Activated CD4-positive, CD25-positive, alpha-beta regulatory T cell treated with anti-CD3 and anti-CD28 coated beads, Interleukin-2, amount 50 U/mL, for 16 hours (primary cell): ENCODE results near the gene RAD51B.

Experiments used
- DNase-seq: peaks from one replicate; pipeline ENCODE4 v3.0.0-alpha.2; 2020; ENCODE audit warnings: low read depth, low spot score

RAD51B gene

GRCh38 chr14:68145036-68145435 lies 325.5 kb downstream of the RAD51B start:
- no peak for DNase-seq

DNA sequence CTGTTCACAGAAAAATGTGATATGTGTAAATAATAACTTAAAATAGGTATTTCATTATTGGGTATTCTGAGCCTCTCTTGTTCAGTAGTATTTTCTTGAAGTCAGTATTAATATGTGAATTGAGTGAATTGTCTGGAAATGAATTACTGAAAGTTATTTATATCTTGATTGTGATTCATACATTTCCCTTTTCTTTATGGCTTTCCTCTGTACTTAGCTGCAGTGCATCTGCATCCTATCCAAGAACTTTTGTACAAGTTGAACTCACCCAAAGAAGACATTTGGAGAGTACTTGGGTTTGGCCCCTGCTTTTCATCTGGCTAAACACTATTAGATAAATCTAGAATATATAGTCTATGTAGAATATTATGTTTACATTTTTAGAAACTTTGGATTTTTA lies 326.0 kb downstream of the RAD51B start:
- no peak for DNase-seq

- DNase-seq, result no peak
Measured at GRCh38 chr14:68146818-68147217, 327.2 kb downstream of the RAD51B start.

DNA sequence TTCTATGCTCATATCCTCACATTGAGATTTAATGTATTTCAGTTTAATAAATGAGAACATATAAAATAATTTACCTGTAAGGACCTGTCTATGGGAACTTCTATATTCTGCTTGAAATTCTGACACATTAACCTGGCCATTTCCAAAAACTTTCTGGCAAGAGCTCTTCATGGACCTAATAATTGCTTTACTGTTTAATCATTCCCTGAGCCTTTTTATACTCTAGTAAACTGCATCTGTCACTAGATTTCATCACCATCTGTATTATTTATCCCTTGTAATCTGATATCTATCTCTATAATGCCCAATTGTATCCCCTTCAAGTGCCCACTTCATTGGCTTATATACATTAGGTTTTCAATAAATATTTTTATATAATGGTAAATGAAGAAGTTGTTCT lies 327.7 kb downstream of the RAD51B start:
- DNase-seq, result no peak

DNA sequence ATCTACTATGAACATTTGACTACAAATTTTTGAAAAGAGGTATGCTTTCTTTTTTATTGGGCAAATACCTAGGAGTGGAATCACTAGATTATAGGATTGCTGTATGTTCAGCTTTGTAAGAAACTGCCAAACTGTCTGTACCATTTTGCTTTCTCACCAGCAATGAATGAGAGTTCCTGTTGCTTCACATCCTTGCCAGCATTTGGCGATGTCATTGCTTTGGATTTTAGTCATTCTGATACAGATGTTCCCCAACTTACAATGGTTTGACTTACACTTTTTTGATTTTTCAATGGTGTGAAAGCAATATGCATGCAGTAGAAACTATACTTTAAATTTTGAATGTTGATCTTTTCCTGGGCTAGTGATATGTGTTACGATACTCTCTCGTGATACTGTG lies 328.7 kb downstream of the RAD51B start:
- no peak for DNase-seq

DNA sequence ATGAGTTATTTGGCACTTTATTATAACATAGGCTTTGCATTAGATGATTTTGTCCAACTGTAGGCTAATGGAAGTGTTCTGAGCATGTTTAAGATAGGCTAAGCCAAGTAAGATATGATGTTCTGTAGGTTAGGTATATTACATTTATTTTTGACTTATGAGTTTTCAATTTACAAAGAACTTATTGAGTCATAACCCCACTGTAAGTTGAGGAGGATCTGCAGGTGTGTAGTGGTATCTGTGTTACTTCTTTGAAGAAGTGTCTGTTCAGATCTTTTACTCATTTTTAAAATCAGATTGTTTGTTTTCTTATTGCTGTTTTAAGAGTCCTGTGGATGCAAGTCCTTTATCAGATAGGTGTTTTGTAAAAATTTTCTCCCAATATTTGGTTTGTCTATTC lies 329.2 kb downstream of the RAD51B start:
- DNase-seq, result no peak

GRCh38 chr14:68153275-68153674 lies 333.7 kb downstream of the RAD51B start:
- no peak for DNase-seq

DNA sequence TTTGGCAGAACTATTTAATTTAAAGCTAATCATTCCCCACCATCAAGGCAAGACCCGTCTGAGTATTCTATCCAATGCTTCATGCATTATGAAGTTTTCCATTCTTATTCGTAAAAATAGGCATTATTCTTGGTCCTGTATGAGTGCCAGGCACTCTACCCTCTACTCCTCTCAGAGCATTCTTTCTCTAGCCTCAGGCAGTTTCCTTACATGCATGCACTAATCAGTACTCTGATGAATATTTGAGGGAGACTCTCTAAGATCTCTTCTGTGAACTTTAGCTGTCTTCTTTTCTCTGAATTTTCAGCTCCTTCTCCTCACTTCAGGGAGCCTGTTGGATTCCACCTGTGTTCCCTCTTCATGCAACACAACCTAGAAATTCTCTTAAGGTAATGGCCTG lies 334.7 kb downstream of the RAD51B start:
- no peak for DNase-seq

DNA sequence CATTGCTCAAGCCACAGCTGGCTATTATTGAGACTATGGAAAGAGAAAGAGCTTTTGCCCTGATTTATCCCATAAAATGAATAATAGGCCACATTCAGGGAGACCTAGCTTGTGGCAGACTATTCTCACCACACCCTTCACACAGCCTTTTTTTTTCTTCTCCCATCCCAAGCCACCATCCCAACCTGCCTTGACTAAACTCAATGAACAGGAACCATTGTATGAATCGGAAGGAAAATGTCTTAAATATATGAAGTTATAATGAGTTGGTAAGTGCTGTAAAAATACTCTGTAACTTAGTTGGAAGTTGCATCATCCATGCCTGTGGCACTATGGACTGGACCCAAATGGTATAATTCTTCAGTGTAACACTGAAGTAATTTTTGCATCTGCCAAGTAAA lies 338.4 kb downstream of the RAD51B start:
- DNase-seq, result no peak

- DNase-seq, result no peak
Measured at GRCh38 chr14:68158640-68159039, 339.1 kb downstream of the RAD51B start.

DNA sequence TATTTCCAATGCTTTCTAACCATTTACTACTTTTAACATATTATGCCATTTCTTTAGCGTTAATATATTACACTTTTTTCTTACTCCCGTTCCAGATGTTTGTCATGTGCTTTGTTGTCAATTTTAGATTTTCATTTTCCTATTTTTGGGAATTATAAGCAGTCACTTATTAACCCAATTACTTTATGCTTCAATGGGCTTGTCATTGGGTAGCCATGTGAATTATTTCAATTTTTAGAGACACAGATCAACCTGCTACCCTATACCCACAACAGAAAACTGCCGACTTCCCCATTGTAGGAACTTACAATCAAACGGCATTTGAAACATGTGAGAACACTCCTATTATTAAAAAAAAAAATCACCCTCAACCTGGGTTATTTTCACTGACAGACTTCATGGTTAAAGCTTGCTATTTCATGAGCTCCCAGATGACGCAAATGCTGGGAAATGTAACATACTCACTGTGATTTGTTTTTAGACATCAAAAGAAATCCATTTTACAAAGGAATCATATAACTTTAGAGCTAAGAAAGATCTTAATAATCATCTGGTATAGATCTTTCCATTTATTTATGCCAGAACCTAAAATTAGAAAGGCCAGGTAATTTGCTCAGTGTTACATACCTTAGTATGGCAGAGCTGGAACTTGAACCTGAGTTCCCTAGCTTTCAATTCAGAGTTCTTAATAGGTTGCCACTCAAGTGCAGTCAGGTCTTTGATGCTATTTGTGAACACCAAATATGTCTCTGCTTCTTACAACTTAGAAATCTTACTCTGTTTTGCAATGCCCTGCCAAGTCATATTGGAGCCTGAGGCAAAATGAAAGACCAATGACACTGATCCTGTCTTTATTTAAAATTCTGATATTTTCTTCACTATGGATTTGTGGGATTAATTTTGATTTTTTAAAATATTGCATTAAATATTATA lies 340.4 kb downstream of the RAD51B start:
- DNase-seq, result no peak

DNA sequence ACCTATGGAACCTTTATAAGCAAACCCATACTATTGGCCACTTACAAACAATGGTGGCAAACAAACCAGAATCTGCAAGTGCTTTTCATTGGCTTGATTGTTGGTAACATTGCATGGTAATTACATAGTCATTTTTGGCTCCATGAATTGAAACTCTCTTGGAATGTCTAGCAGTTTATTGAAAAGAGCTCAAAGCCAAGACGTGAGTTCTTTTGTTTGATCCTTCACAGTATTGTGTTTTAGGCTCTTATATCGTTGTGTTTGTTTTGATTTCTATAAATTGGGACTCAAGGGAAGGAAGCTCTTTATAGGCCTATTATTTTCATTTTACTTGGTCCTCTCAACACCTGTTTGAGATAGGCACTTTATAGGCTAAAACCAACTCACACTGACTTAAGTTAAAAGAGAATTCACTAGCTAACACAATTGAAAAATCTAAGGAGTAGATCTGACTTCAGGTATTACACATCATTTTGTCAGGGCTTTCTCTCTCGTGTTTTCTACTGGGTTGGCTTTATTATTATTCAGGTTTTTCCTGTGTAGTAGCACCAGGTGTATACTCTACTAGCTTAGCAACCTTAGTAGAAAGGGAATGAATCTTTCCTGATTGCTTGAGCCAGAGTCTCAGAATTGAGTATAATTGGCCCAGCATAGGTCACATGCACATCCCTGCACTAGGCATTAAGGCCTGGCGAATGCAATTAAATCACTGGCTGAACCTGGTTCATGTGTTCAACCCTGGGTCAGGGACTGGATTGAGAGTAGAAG lies 341.4 kb downstream of the RAD51B start:
- DNase-seq, result no peak

DNA sequence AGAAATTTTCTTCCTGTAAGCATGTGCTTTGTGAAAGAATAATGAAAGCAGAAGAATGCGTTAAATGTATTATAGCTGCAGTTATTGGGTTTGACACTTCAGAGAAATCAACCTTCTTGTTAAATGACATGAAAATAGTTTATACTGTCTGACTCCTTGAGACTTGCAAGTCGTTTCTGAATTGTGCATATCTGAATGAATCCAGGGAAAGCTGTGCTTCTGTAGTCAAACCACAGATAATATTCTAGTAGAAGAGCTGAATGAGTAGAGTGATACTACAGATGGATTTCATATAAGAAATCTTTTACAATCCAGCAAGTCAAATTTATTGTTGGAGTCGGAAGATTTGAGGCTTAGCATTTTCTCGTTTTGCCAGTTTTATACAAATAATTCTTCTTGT lies 343.3 kb downstream of the RAD51B start:
- DNase-seq, result no peak

GRCh38 chr14:68164711-68165113 lies 345.1 kb downstream of the RAD51B start:
- no peak for DNase-seq

DNA sequence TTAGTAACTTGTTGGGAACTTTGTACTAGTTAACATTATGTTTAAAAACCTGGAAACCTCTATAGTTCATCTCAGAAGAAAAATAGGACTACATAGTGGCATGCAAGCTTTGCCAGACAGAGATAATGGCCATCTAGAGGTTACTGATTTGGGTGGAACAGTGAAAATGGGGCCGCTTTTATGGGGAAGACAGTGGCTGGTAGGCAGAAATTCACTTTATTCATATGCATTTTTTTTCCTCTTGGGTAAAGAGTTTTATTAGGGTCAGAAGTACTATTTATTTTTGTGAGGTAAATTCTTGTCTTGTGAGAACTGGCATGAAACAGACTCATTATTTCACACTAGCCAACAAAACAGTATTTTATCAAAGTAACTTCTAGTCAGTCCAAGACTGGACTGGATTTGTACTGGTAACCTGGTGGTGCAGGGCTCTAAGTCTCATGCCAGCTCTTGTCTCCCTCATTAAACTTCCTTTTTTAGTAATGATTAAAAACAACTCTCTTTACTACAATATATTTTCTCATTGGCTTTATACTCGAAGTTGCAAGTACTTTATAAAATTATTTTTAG lies 345.8 kb downstream of the RAD51B start:
- DNase-seq, result no peak

DNA sequence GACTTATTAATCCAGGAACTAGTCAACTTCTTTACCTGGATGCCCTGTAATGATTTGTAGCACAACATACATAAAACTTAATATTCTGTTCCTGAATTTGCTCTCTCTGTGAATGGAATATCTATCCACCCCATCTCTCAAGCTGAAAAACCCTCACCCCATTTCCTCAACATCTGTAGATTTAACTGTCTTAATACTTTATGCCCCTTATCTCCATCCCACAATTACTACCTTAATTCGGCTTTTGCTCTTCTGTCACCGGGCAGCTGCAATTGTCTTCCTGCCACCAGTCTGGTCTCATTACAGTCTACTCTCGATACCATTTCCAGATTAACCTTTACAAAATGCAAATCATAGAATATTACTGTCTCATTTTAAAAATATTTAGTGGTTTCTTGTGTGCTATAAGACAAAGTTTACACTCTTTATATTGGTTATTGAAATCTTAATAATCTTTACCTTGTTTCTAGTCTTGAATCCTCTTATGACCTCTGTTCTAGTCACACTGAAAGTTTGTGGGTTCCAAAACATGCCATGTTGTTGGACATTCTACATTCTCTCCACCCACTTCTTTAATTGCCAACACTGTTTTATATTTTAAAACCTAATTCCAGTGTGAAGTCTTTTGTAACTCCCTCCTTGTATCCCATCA lies 347.3 kb downstream of the RAD51B start:
- no peak for DNase-seq

DNA sequence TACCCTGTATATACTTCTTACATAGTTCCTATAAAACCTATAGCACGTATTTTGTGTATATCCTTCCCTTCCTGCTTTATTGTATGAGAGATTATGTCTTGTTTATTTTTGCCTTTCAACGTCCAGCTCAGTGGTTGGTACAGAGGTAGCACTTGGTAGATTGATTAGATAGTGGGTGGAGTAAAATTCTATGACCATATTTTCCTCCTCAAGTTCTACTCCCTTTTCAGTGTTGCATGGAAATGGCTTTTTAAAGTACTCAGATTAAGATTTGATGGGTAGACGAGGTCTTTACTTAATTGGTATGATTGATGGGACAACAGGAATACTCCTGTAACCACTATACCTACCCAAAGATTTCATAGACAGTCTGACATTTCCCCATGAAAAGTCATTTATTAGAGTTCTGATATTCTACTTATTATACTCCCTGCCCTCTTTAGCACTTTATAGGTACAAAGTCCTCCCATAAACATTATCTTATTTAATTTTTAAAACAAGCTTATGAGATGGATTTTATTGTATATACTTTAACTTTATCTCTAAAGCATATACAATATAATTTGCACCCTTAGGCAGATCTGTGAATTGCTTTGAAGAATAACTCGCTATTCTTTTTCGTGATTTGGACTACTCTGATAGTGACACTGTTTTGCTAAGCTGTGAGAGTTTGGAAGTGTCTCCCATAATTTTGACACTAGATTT lies 348.0 kb downstream of the RAD51B start:
- DNase-seq, result no peak

GRCh38 chr14:68168460-68169109 lies 349.0 kb downstream of the RAD51B start:
- DNase-seq, result no peak

DNA sequence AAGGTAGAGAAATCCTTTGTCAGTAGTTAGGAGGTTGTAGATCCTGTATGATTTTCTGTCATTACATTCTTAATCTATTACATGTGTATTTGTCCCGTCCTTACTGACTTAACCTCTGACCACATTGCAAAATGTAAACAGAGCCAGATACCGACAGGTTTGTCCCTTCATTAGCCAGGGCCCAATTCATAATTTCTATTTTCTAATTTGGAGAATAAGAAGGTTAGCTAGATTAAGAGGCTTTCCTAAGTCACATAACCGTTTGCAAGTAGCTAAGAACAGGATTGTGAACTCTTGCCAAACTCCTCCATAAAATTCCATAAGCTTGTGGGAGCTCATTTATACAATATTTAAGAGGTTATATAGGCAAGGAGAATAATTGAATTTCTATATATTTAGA lies 352.6 kb downstream of the RAD51B start:
- no peak for DNase-seq

- DNase-seq, result no peak
Measured at GRCh38 chr14:68172627-68173026, 353.0 kb downstream of the RAD51B start.
